GM23338 (cell line): ENCODE measurements around the gene PARL. TPM values are rescaled to one million over a fixed set of nuclear protein-coding genes. Genes with fewer than 3 reads are reported as not detected.

Experiments
- ATAC-seq: fragments of 200-7000 bp; cut with Tn5 transposase; 3 replicates; pipeline ENCODE4 v1.9.1; 2020
- DNase-seq: peaks from one replicate; pipeline ENCODE4 v3.0.0-alpha.2; 2015; ENCODE audit warnings: low spot score
- H2AFZ ChIP-seq: fragments of 200-600 bp; sonication (generic); 2 replicates; pipeline ENCODE4 v1.8.0; 2016; ENCODE audit warnings: antibody characterized with exemption, mild to moderate bottlenecking, moderate library complexity
- H3F3A ChIP-seq: fragments of 200-600 bp; sonication (generic); replicated peaks from 2 replicates; pipeline ENCODE4 v1.8.0; 2017; ENCODE audit warnings: antibody characterized with exemption, mixed run types, low read depth
- H3K27ac ChIP-seq: fragments of 200-600 bp; sonication (generic); 2 replicates; pipeline ENCODE4 v1.6.1; 2016; ENCODE audit warnings: low read depth
- H3K27me3 ChIP-seq: fragments of 200-600 bp; sonication (generic); 2 replicates; pipeline ENCODE4 v1.8.0; 2016; ENCODE audit warnings: mild to moderate bottlenecking, mixed run types, moderate library complexity; ENCODE audit not compliant: insufficient read depth
- H3K36me3 ChIP-seq: fragments of 200-600 bp; sonication (generic); 2 replicates; pipeline ENCODE4 v1.8.0; 2016; ENCODE audit warnings: mild to moderate bottlenecking; ENCODE audit not compliant: insufficient read depth
- H3K4me1 ChIP-seq: fragments of 200-600 bp; sonication (generic); 2 replicates; pipeline ENCODE4 v1.8.0; 2016; ENCODE audit warnings: mild to moderate bottlenecking, moderate library complexity; ENCODE audit not compliant: insufficient read depth
- H3K4me2 ChIP-seq: fragments of 200-600 bp; sonication (generic); 2 replicates; pipeline ENCODE4 v1.7.1; 2017; ENCODE audit warnings: mixed run types
- H3K4me3 ChIP-seq: fragments of 200-600 bp; sonication (generic); 2 replicates; pipeline ENCODE4 v1.6.1; 2016; ENCODE audit warnings: mixed run types
- H3K79me2 ChIP-seq: fragments of 200-600 bp; sonication (generic); replicated peaks from 2 replicates; pipeline ENCODE4 v1.8.0; 2017; ENCODE audit warnings: mild to moderate bottlenecking; ENCODE audit not compliant: insufficient read depth
- H3K9me2 ChIP-seq: fragments of 200-600 bp; sonication (generic); 2 replicates; pipeline ENCODE4 v1.8.0; 2017; ENCODE audit not compliant: insufficient read depth
- H4K20me1 ChIP-seq: fragments of 200-600 bp; sonication (generic); replicated peaks from 2 replicates; pipeline ENCODE4 v1.8.0; 2017; ENCODE audit warnings: mild to moderate bottlenecking; ENCODE audit not compliant: insufficient read depth
- H3K27ac Mint-ChIP-seq: 2 replicates; pipeline ENCODE4 v1.8.0; 2020; ENCODE audit warnings: inconsistent platforms, mild to moderate bottlenecking, moderate library complexity, mixed read lengths
- H3K27me3 Mint-ChIP-seq: 3 replicates; pipeline ENCODE4 v1.8.0; 2022; ENCODE audit warnings: low read depth, mild to moderate bottlenecking, moderate library complexity, mixed read lengths, inconsistent platforms; ENCODE audit not compliant: insufficient read depth, poor library complexity
- H3K36me3 Mint-ChIP-seq: 3 replicates; pipeline ENCODE4 v1.8.0; 2021; ENCODE audit warnings: low read depth, mild to moderate bottlenecking, inconsistent platforms, moderate library complexity, mixed read lengths
- H3K4me1 Mint-ChIP-seq: 3 replicates; pipeline ENCODE4 v1.8.0; 2020; ENCODE audit warnings: mild to moderate bottlenecking, inconsistent platforms, mixed read lengths
- H3K4me3 Mint-ChIP-seq: 3 replicates; pipeline ENCODE4 v1.8.0; 2021; ENCODE audit warnings: moderate library complexity, mild to moderate bottlenecking, inconsistent platforms, mixed read lengths
- H3K9me3 Mint-ChIP-seq: 3 replicates; pipeline ENCODE4 v1.8.0; 2020; ENCODE audit warnings: moderate library complexity, mild to moderate bottlenecking, inconsistent platforms, mixed read lengths
- CREB1 ChIP-seq: fragments of 250-450 bp; sonication (Bioruptor Pico); IDR thresholded peaks from 2 replicates; pipeline ENCODE4 v1.5.0; 2020; ENCODE audit warnings: low read depth, mild to moderate bottlenecking, moderate library complexity
- ETS1 ChIP-seq: IDR thresholded peaks from 2 replicates; pipeline ENCODE4 v1.6.1; 2016; ENCODE audit warnings: antibody characterized with exemption
- EZH2 ChIP-seq: fragments of 200-600 bp; sonication (generic); IDR thresholded peaks from one replicate; pipeline ENCODE4 v1.8.0; 2017; ENCODE audit warnings: antibody characterized with exemption, mild to moderate bottlenecking, low read depth; ENCODE audit not compliant: unreplicated experiment
- EZH2phosphoT487 ChIP-seq: fragments of 200-600 bp; sonication (generic); IDR thresholded peaks from one replicate; pipeline ENCODE4 v1.8.1; 2018; ENCODE audit warnings: antibody characterized with exemption; ENCODE audit not compliant: unreplicated experiment
- JUNB ChIP-seq: IDR thresholded peaks from one replicate; pipeline ENCODE4 v1.6.1; 2016; ENCODE audit warnings: antibody characterized with exemption; ENCODE audit not compliant: unreplicated experiment
- POLR2AphosphoS5 ChIP-seq: IDR thresholded peaks from 2 replicates; pipeline ENCODE4 v1.6.1; 2016; ENCODE audit warnings: antibody characterized with exemption, low read depth
- REST ChIP-seq: IDR thresholded peaks from one replicate; pipeline ENCODE4 v1.6.1; 2018; ENCODE audit warnings: antibody characterized with exemption; ENCODE audit not compliant: unreplicated experiment
- STAT1 ChIP-seq: IDR thresholded peaks from one replicate; pipeline ENCODE4 v1.6.1; 2016; ENCODE audit warnings: antibody characterized with exemption; ENCODE audit not compliant: unreplicated experiment
- ZNF331 ChIP-seq: fragments of 250-450 bp; sonication (Bioruptor Pico); IDR thresholded peaks from 2 replicates; pipeline ENCODE4 v1.5.0; 2020; ENCODE audit warnings: low read depth, mild to moderate bottlenecking, moderate library complexity
- ZNF462 ChIP-seq: fragments of 250-450 bp; sonication (Bioruptor Pico); IDR thresholded peaks from 2 replicates; pipeline ENCODE4 v1.5.0; 2020; ENCODE audit warnings: mild to moderate bottlenecking, moderate library complexity
- polyA plus RNA-seq: library from polyadenylated mRNA; unstranded; fragments of >200 nt; fragmentation: Nextera tagmentation; extraction: Ambion mirVana; gene quantifications from 2 replicates; pipeline ENCODE4 v1.2.1, GENCODE V29; 2016
- total RNA-seq: library from RNA; depleted of rRNA; stranded (reverse); fragments of >200 nt; shearing (Covaris generic); gene quantifications from 2 replicates; pipeline ENCODE4 v1.2.3, GENCODE V29; 2014

Gene PARL
- total and polyA plus RNA-seq, 2 experiments from 2014 or later: 67.5 to 78.7 TPM

- Histone ChIP-seq H4K20me1 (no peaks in the 10 kb centered on the region), H3K27ac (no peak overlapping the region), H3K4me2 (no peak overlapping the region), H2AFZ (peak overlapping the region; percentile 33; the same call in 1 of the 2 replicates), H3K27me3 (no peaks in the 10 kb centered on the region), H3K79me2 (no peaks in the 10 kb centered on the region), H3K4me1 (peaks cover 5% of the 10 kb centered on the region; the same call in 1 of the 2 replicates), H3K4me3 (no peak overlapping the region), H3K36me3 (no peaks in the 10 kb centered on the region), H3K9me2 (no peaks in the 10 kb centered on the region), H3F3A (no peaks in the 10 kb centered on the region)
- H3K27ac Mint-ChIP-seq: no peak overlapping the region
- ATAC-seq (no peak), DNase-seq (no peak)
- H3K27me3 Mint-ChIP-seq: peaks cover 15% of the 10 kb centered on the region
- TF ChIP-seq STAT1 (no peak), CREB1 (CRISPR knock-in tag) (no peak), POLR2AphosphoS5 (no peak), EZH2 (no peak), ZNF462 (CRISPR knock-in tag) (no peak), JUNB (no peak), EZH2phosphoT487 (no peak), ZNF331 (CRISPR knock-in tag) (no peak), REST (no peak), ETS1 (no peak)
- peaks cover 8% of the 10 kb centered on the region for H3K9me3 Mint-ChIP-seq
- 0 out of 3 replicates have a peak, but pooled peaks cover 3% of the 10 kb centered on the region for H3K36me3 Mint-ChIP-seq
- peaks cover 15% of the 10 kb centered on the region for H3K4me1 Mint-ChIP-seq
- no peak overlapping the region for H3K4me3 Mint-ChIP-seq
Measured at GRCh38 chr3:183896184-183896583, 11.5 kb upstream of the PARL start.
